Measurements from ENCODE around the gene MEGF11.
A peak's percentile ranks its signal among the peaks of the same experiment; 100 is the strongest.

The MEGF11 gene

GRCh38 chr15:66046326-66046725, 207.2 kb downstream of the MEGF11 start:
- Histone ChIP-seq H3K79me2 (ENCODE audit: control insufficient read depth, insufficient read depth, low read length) (no peaks in the 10 kb centered on the region), H3K9ac (ENCODE audit: low read length) (no peak overlapping the region), H3K56ac (ENCODE audit: low read length) (no peak overlapping the region), H3K36me3 (ENCODE audit: control insufficient read depth, insufficient read depth, low read length) (no peaks in the 10 kb centered on the region), H3K4me2 (ENCODE audit: low read length) (no peak overlapping the region), H3K18ac (ENCODE audit: low read length) (no peak overlapping the region), H4K5ac (ENCODE audit: low read length) (no peak overlapping the region), H4K8ac (ENCODE audit: low read depth, low read length) (no peak overlapping the region), H3K4ac (ENCODE audit: low read depth, low read length) (no peak overlapping the region), H3K79me1 (ENCODE audit: low read length) (no peaks in the 10 kb centered on the region), H3K23ac (ENCODE audit: low read length) (no peak overlapping the region), H2AK5ac (ENCODE audit: low read length) (no peak overlapping the region), H3K27ac (ENCODE audit: low read depth, low read length) (no peak overlapping the region), H2BK120ac (ENCODE audit: low read depth, low read length) (no peak overlapping the region), H2BK5ac (ENCODE audit: low read length) (no peak overlapping the region), H3K4me1 (ENCODE audit: control insufficient read depth, low read depth, low read length) (no peaks in the 10 kb centered on the region), H3K4me3 (ENCODE audit: low read length) (no peak overlapping the region), H3K27me3 (ENCODE audit: insufficient read depth, low read length, poor library complexity) (no peaks in the 10 kb centered on the region), H2BK15ac (replicated peaks; ENCODE audit: low read depth) (no peak overlapping the region)
- no peak for DNase-seq
- WGBS (ENCODE audit: extremely low coverage, insufficient coverage, low lambda C conversion rate), result no CpG with 5 or more reads among the region's 8 CpGs

- H2BK120ac ChIP-seq (ENCODE audit: low read depth, low read length), result no peak overlapping the region
- H3K18ac ChIP-seq (ENCODE audit: low read length), result no peak overlapping the region
- no peak overlapping the region for H3K23ac ChIP-seq (ENCODE audit: low read length)
- H3K79me2 ChIP-seq (ENCODE audit: control insufficient read depth, insufficient read depth, low read length), result no peaks in the 10 kb centered on the region
- no peak overlapping the region for H3K4me2 ChIP-seq (ENCODE audit: low read length)
- H4K5ac ChIP-seq (ENCODE audit: low read length), result no peak overlapping the region
- H3K79me1 ChIP-seq (ENCODE audit: low read length), result no peaks in the 10 kb centered on the region
- H3K4me3 ChIP-seq (ENCODE audit: low read length), result no peak overlapping the region
- no peaks in the 10 kb centered on the region for H3K27me3 ChIP-seq (ENCODE audit: insufficient read depth, low read length, poor library complexity)
- no peak overlapping the region for H2BK15ac ChIP-seq (replicated peaks; ENCODE audit: low read depth)
- no peak overlapping the region for H3K56ac ChIP-seq (ENCODE audit: low read length)
- H3K9ac ChIP-seq (ENCODE audit: low read length), result no peak overlapping the region
- no peaks in the 10 kb centered on the region for H3K36me3 ChIP-seq (ENCODE audit: control insufficient read depth, insufficient read depth, low read length)
- H4K8ac ChIP-seq (ENCODE audit: low read depth, low read length), result no peak overlapping the region
- H3K4ac ChIP-seq (ENCODE audit: low read depth, low read length), result no peak overlapping the region
- no peaks in the 10 kb centered on the region for H3K4me1 ChIP-seq (ENCODE audit: control insufficient read depth, low read depth, low read length)
- H2AK5ac ChIP-seq (ENCODE audit: low read length), result no peak overlapping the region
- no peak overlapping the region for H3K27ac ChIP-seq (ENCODE audit: low read depth, low read length)
- no CpG with 5 or more reads among the region's 5 CpGs for WGBS (ENCODE audit: extremely low coverage, insufficient coverage, low lambda C conversion rate)
- H2BK5ac ChIP-seq (ENCODE audit: low read length), result no peak overlapping the region
- DNase-seq, result no peak
Observed at GRCh38 chr15:66045542-66045941, 208.0 kb downstream of the MEGF11 start.

GRCh38 chr15:66044837-66045236, 208.7 kb downstream of the MEGF11 start:
- Histone ChIP-seq H2BK5ac (ENCODE audit: low read length) (no peak overlapping the region), H3K27me3 (ENCODE audit: insufficient read depth, low read length, poor library complexity) (no peaks in the 10 kb centered on the region), H3K4me3 (ENCODE audit: low read length) (no peak overlapping the region), H4K5ac (ENCODE audit: low read length) (no peak overlapping the region), H3K9ac (ENCODE audit: low read length) (no peak overlapping the region), H3K23ac (ENCODE audit: low read length) (no peak overlapping the region), H3K36me3 (ENCODE audit: control insufficient read depth, insufficient read depth, low read length) (no peaks in the 10 kb centered on the region), H3K4ac (ENCODE audit: low read depth, low read length) (no peak overlapping the region), H3K79me1 (ENCODE audit: low read length) (no peaks in the 10 kb centered on the region), H3K56ac (ENCODE audit: low read length) (no peak overlapping the region), H4K8ac (ENCODE audit: low read depth, low read length) (no peak overlapping the region), H3K27ac (ENCODE audit: low read depth, low read length) (no peak overlapping the region), H3K79me2 (ENCODE audit: control insufficient read depth, insufficient read depth, low read length) (no peaks in the 10 kb centered on the region), H2BK15ac (replicated peaks; ENCODE audit: low read depth) (no peak overlapping the region), H2BK120ac (ENCODE audit: low read depth, low read length) (no peak overlapping the region), H2AK5ac (ENCODE audit: low read length) (no peak overlapping the region), H3K4me2 (ENCODE audit: low read length) (no peak overlapping the region), H3K4me1 (ENCODE audit: control insufficient read depth, low read depth, low read length) (no peaks in the 10 kb centered on the region), H3K18ac (ENCODE audit: low read length) (no peak overlapping the region)
- no peak for DNase-seq
- whole genome bisulfite sequencing (ENCODE audit: extremely low coverage, insufficient coverage, low lambda C conversion rate), result no CpG with 5 or more reads among the region's 3 CpGs

GRCh38 chr15:66043264-66043663, 210.3 kb downstream of the MEGF11 start:
- no peak overlapping the region for H3K4me3 ChIP-seq (ENCODE audit: low read length)
- H3K4me2 ChIP-seq (ENCODE audit: low read length), result no peak overlapping the region
- no peak overlapping the region for H3K4ac ChIP-seq (ENCODE audit: low read depth, low read length)
- no peak overlapping the region for H3K18ac ChIP-seq (ENCODE audit: low read length)
- H4K8ac ChIP-seq (ENCODE audit: low read depth, low read length), result no peak overlapping the region
- no peak overlapping the region for H3K23ac ChIP-seq (ENCODE audit: low read length)
- H3K79me1 ChIP-seq (ENCODE audit: low read length), result no peaks in the 10 kb centered on the region
- H2BK5ac ChIP-seq (ENCODE audit: low read length), result no peak overlapping the region
- DNase-seq, result no peak
- H3K27ac ChIP-seq (ENCODE audit: low read depth, low read length), result no peak overlapping the region
- H2BK15ac ChIP-seq (replicated peaks; ENCODE audit: low read depth), result no peak overlapping the region
- H3K56ac ChIP-seq (ENCODE audit: low read length), result no peak overlapping the region
- no peak overlapping the region for H2BK120ac ChIP-seq (ENCODE audit: low read depth, low read length)
- H3K4me1 ChIP-seq (ENCODE audit: control insufficient read depth, low read depth, low read length), result peaks cover 2% of the 10 kb centered on the region
- no peaks in the 10 kb centered on the region for H3K36me3 ChIP-seq (ENCODE audit: control insufficient read depth, insufficient read depth, low read length)
- no peaks in the 10 kb centered on the region for H3K79me2 ChIP-seq (ENCODE audit: control insufficient read depth, insufficient read depth, low read length)
- no peaks in the 10 kb centered on the region for H3K27me3 ChIP-seq (ENCODE audit: insufficient read depth, low read length, poor library complexity)
- H4K5ac ChIP-seq (ENCODE audit: low read length), result no peak overlapping the region
- no peak overlapping the region for H3K9ac ChIP-seq (ENCODE audit: low read length)
- no peak overlapping the region for H2AK5ac ChIP-seq (ENCODE audit: low read length)
- WGBS (ENCODE audit: extremely low coverage, insufficient coverage, low lambda C conversion rate), result no CpG with 5 or more reads among the region's 8 CpGs

- Histone ChIP-seq H4K8ac (ENCODE audit: low read depth, low read length) (no peak overlapping the region), H2BK15ac (replicated peaks; ENCODE audit: low read depth) (no peak overlapping the region), H2BK5ac (ENCODE audit: low read length) (no peak overlapping the region), H3K4me3 (ENCODE audit: low read length) (no peak overlapping the region), H4K5ac (ENCODE audit: low read length) (no peak overlapping the region), H3K27me3 (ENCODE audit: insufficient read depth, low read length, poor library complexity) (no peaks in the 10 kb centered on the region), H3K4me1 (ENCODE audit: control insufficient read depth, low read depth, low read length) (peaks cover 2% of the 10 kb centered on the region), H2BK120ac (ENCODE audit: low read depth, low read length) (no peak overlapping the region), H3K9ac (ENCODE audit: low read length) (no peak overlapping the region), H3K79me1 (ENCODE audit: low read length) (no peaks in the 10 kb centered on the region), H3K79me2 (ENCODE audit: control insufficient read depth, insufficient read depth, low read length) (no peaks in the 10 kb centered on the region), H3K56ac (ENCODE audit: low read length) (no peak overlapping the region), H3K4me2 (ENCODE audit: low read length) (no peak overlapping the region), H3K4ac (ENCODE audit: low read depth, low read length) (no peak overlapping the region), H3K18ac (ENCODE audit: low read length) (no peak overlapping the region), H3K23ac (ENCODE audit: low read length) (no peak overlapping the region), H2AK5ac (ENCODE audit: low read length) (no peak overlapping the region), H3K27ac (ENCODE audit: low read depth, low read length) (no peak overlapping the region), H3K36me3 (ENCODE audit: control insufficient read depth, insufficient read depth, low read length) (no peaks in the 10 kb centered on the region)
- WGBS (ENCODE audit: extremely low coverage, insufficient coverage, low lambda C conversion rate), result no CpG with 5 or more reads among the region's 5 CpGs
- peak; percentile 92 for DNase-seq
Observed at GRCh38 chr15:66042624-66043023, 210.9 kb downstream of the MEGF11 start.

- Histone ChIP-seq H3K27me3 (ENCODE audit: insufficient read depth, low read length, poor library complexity) (no peaks in the 10 kb centered on the region), H3K27ac (ENCODE audit: low read depth, low read length) (no peak overlapping the region)
Observed at GRCh38 chr15:66041276-66041675, 212.3 kb downstream of the MEGF11 start.

More at GRCh38 chr15:66041276-66041675, 212.3 kb downstream of the MEGF11 start:
- no peak overlapping the region for H3K4me3 ChIP-seq (ENCODE audit: low read length)
- peaks cover 2% of the 10 kb centered on the region for H3K4me1 ChIP-seq (ENCODE audit: control insufficient read depth, low read depth, low read length)
- no peak overlapping the region for H2BK5ac ChIP-seq (ENCODE audit: low read length)
- no peak overlapping the region for H3K9ac ChIP-seq (ENCODE audit: low read length)
- H2BK120ac ChIP-seq (ENCODE audit: low read depth, low read length), result no peak overlapping the region
- H3K36me3 ChIP-seq (ENCODE audit: control insufficient read depth, insufficient read depth, low read length), result no peaks in the 10 kb centered on the region
- no peak overlapping the region for H3K56ac ChIP-seq (ENCODE audit: low read length)
- H2AK5ac ChIP-seq (ENCODE audit: low read length), result no peak overlapping the region
- no peak overlapping the region for H3K4ac ChIP-seq (ENCODE audit: low read depth, low read length)
- no peak overlapping the region for H3K18ac ChIP-seq (ENCODE audit: low read length)
- H3K23ac ChIP-seq (ENCODE audit: low read length), result no peak overlapping the region
- H2BK15ac ChIP-seq (replicated peaks; ENCODE audit: low read depth), result no peak overlapping the region
- H4K8ac ChIP-seq (ENCODE audit: low read depth, low read length), result no peak overlapping the region
- no CpG with 5 or more reads among the region's 6 CpGs for WGBS (ENCODE audit: extremely low coverage, insufficient coverage, low lambda C conversion rate)
- no peak overlapping the region for H3K4me2 ChIP-seq (ENCODE audit: low read length)
- no peak overlapping the region for H4K5ac ChIP-seq (ENCODE audit: low read length)
- no peaks in the 10 kb centered on the region for H3K79me2 ChIP-seq (ENCODE audit: control insufficient read depth, insufficient read depth, low read length)
- no peak for DNase-seq
- no peaks in the 10 kb centered on the region for H3K79me1 ChIP-seq (ENCODE audit: low read length)
